ENCODE data around the gene SYNM.

SYNM gene

GRCh38 chr15:99087405-99087943 is 17.4 kb upstream of the SYNM start:
- 0 out of 2 replicates have a peak, but pooled peaks cover 5% of the 10 kb centered on the region for H3K4me1 ChIP-seq (ENCODE audit: insufficient read depth, low read length)
- no peak overlapping the region for H3K27ac ChIP-seq (ENCODE audit: low read depth, low read length)
- H3K9ac ChIP-seq (ENCODE audit: low read depth, low read length): no peak overlapping the region
- no peak overlapping the region for H3K4me3 ChIP-seq (ENCODE audit: low read length)
- H3K27me3 ChIP-seq (ENCODE audit: insufficient read depth, low read length): no peaks in the 10 kb centered on the region
- 94% methylated on average over 11 of the region's 11 CpGs for WGBS
- H3K9me3 ChIP-seq (ENCODE audit: insufficient read depth, low read depth, low read length): no peaks in the 10 kb centered on the region
- H3K36me3 ChIP-seq (ENCODE audit: insufficient read depth, low read length): no peaks in the 10 kb centered on the region

GRCh38 chr15:99090011-99090699 is 14.7 kb upstream of the SYNM start:
- Histone ChIP-seq H3K4me1 (ENCODE audit: insufficient read depth, low read length) (0 out of 2 replicates have a peak, but pooled peaks cover 5% of the 10 kb centered on the region), H3K27me3 (ENCODE audit: insufficient read depth, low read length) (no peaks in the 10 kb centered on the region), H3K9me3 (ENCODE audit: insufficient read depth, low read depth, low read length) (no peaks in the 10 kb centered on the region), H3K27ac (ENCODE audit: low read depth, low read length) (no peak overlapping the region), H3K9ac (ENCODE audit: low read depth, low read length) (no peak overlapping the region), H3K4me3 (ENCODE audit: low read length) (no peak overlapping the region), H3K36me3 (ENCODE audit: insufficient read depth, low read length) (no peaks in the 10 kb centered on the region)
- WGBS: 41% methylated on average over 3 of the region's 3 CpGs

DNA sequence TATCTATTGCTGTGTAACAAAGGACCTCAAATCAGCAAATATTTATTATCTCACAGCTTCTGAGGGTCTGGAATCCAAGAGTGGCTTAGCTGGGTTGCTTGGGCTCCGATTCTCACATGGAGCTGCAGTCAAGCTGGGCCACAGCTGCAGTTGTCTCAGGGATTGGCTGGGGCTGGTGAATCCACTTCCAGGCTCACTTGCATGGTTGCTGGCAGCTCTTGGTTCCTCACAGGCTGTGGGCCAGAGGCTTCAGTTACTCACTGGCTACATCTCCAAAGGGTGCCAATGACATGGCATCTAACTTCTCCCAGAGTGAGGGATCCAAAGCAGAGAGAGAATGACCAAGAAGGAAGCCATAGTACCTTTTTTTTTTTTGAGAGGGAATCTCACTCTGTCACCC is 13.9 kb upstream of the SYNM start:
- H3K4me3 ChIP-seq (ENCODE audit: low read length): no peak overlapping the region

GRCh38 chr15:99092554-99093172 is 12.2 kb upstream of the SYNM start:
- peaks cover 5% of the 10 kb centered on the region; the same call in 1 of the 2 replicates for H3K4me1 ChIP-seq (ENCODE audit: insufficient read depth, low read length)
- no peaks in the 10 kb centered on the region for H3K9me3 ChIP-seq (ENCODE audit: insufficient read depth, low read depth, low read length)
- H3K27me3 ChIP-seq (ENCODE audit: insufficient read depth, low read length): 0 out of 2 replicates have a peak, but pooled peaks cover 6% of the 10 kb centered on the region
- no peaks in the 10 kb centered on the region for H3K36me3 ChIP-seq (ENCODE audit: insufficient read depth, low read length)
- no peak overlapping the region for H3K4me3 ChIP-seq (ENCODE audit: low read length)
- H3K27ac ChIP-seq (ENCODE audit: low read depth, low read length): no peak overlapping the region
- 96% methylated on average over 13 of the region's 13 CpGs for WGBS
- H3K9ac ChIP-seq (ENCODE audit: low read depth, low read length): no peak overlapping the region

More for the DNA sequence above, 13.9 kb upstream of the SYNM start:
- no peaks in the 10 kb centered on the region for H3K27me3 ChIP-seq (ENCODE audit: insufficient read depth, low read length)
- H3K36me3 ChIP-seq (ENCODE audit: insufficient read depth, low read length): no peaks in the 10 kb centered on the region
- no peak overlapping the region for H3K27ac ChIP-seq (ENCODE audit: low read depth, low read length)
- no peak overlapping the region for H3K9ac ChIP-seq (ENCODE audit: low read depth, low read length)
- H3K9me3 ChIP-seq (ENCODE audit: insufficient read depth, low read depth, low read length): no peaks in the 10 kb centered on the region
- H3K4me1 ChIP-seq (ENCODE audit: insufficient read depth, low read length): peaks cover 5% of the 10 kb centered on the region; the same call in 1 of the 2 replicates
- 85% methylated on average over 1 of the region's 1 CpG for WGBS

DNA sequence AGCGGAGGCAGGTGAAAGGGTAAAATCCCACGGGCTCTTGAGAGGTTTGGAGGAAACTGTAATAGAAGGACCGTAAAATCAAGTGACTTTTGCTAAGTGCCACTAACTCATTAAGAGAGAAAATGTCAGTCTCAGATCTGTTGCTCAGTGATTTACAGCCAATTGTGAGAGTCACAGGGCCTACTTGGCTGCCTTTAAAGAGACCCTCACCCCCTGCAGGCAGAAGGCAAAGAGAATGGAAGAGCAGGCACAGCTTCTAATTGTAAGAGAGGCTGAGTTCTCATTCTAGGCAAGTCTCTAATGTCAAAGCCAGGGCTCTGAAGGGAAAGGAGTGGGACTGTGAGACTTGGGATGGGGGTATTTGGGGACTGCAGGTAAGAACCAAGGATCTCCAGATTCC is 9.3 kb upstream of the SYNM start:
- H3K27ac ChIP-seq (ENCODE audit: low read depth, low read length): no peak overlapping the region
- no peak overlapping the region for H3K4me3 ChIP-seq (ENCODE audit: low read length)
- WGBS: 79% methylated on average over 3 of the region's 3 CpGs
- H3K9ac ChIP-seq (ENCODE audit: low read depth, low read length): no peak overlapping the region
- peaks cover 33% of the 10 kb centered on the region for H3K27me3 ChIP-seq (ENCODE audit: insufficient read depth, low read length)
- H3K36me3 ChIP-seq (ENCODE audit: insufficient read depth, low read length): no peaks in the 10 kb centered on the region
- no peaks in the 10 kb centered on the region for H3K9me3 ChIP-seq (ENCODE audit: insufficient read depth, low read depth, low read length)
- H3K4me1 ChIP-seq (ENCODE audit: insufficient read depth, low read length): no peaks in the 10 kb centered on the region; the same call in 1 of the 2 replicates

- Histone ChIP-seq H3K4me1 (ENCODE audit: insufficient read depth, low read length) (no peaks in the 10 kb centered on the region; the same call in 1 of the 2 replicates), H3K4me3 (ENCODE audit: low read length) (no peak overlapping the region), H3K9me3 (ENCODE audit: insufficient read depth, low read depth, low read length) (no peaks in the 10 kb centered on the region), H3K36me3 (ENCODE audit: insufficient read depth, low read length) (no peaks in the 10 kb centered on the region), H3K27ac (ENCODE audit: low read depth, low read length) (no peak overlapping the region), H3K9ac (ENCODE audit: low read depth, low read length) (no peak overlapping the region), H3K27me3 (ENCODE audit: insufficient read depth, low read length) (peaks cover 40% of the 10 kb centered on the region)
- whole genome bisulfite sequencing: 93% methylated on average over 11 of the region's 11 CpGs
Observed at GRCh38 chr15:99096173-99096893, 8.5 kb upstream of the SYNM start.

DNA sequence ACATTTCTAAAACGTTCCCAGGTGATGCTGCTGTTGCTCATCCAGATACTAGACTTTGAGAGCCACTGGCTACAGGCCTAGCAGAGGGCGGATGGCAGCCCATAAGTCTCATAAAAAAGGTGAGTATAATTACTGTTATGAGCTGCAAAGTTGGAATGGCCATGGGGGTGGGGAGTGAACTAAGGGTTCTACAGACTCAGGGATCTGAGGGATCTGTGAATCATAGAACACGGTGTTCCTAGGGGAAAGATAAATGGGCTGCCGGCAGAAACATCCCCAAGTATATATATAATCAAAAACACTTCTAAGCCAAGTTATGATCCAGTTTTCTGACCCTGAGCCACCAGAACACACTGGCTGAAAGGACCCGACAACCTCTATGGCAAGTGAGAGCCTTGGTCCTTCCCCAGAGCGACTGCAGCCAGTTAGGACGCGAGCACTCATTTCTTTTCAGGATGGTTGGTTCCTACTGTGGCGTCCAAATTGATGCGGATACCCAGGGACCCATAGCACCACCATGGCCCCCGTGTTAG is 7.9 kb upstream of the SYNM start:
- no peak overlapping the region for H3K9ac ChIP-seq (ENCODE audit: low read depth, low read length)
- 90% methylated on average over 11 of the region's 11 CpGs for WGBS
- H3K9me3 ChIP-seq (ENCODE audit: insufficient read depth, low read depth, low read length): no peaks in the 10 kb centered on the region
- no peaks in the 10 kb centered on the region for H3K36me3 ChIP-seq (ENCODE audit: insufficient read depth, low read length)
- H3K4me3 ChIP-seq (ENCODE audit: low read length): no peak overlapping the region
- no peaks in the 10 kb centered on the region; the same call in 1 of the 2 replicates for H3K4me1 ChIP-seq (ENCODE audit: insufficient read depth, low read length)
- H3K27ac ChIP-seq (ENCODE audit: low read depth, low read length): no peak overlapping the region
- peaks cover 46% of the 10 kb centered on the region for H3K27me3 ChIP-seq (ENCODE audit: insufficient read depth, low read length)

- Histone ChIP-seq H3K27ac (ENCODE audit: low read depth, low read length) (no peak overlapping the region), H3K9ac (ENCODE audit: low read depth, low read length) (no peak overlapping the region), H3K4me3 (ENCODE audit: low read length) (no peak overlapping the region), H3K27me3 (ENCODE audit: insufficient read depth, low read length) (peaks cover 53% of the 10 kb centered on the region), H3K4me1 (ENCODE audit: insufficient read depth, low read length) (peaks cover 4% of the 10 kb centered on the region; the same call in 1 of the 2 replicates), H3K36me3 (ENCODE audit: insufficient read depth, low read length) (no peaks in the 10 kb centered on the region), H3K9me3 (ENCODE audit: insufficient read depth, low read depth, low read length) (no peaks in the 10 kb centered on the region)
- 92% methylated on average over 11 of the region's 14 CpGs for WGBS
Observed at GRCh38 chr15:99097441-99098410, 7.2 kb upstream of the SYNM start.

DNA sequence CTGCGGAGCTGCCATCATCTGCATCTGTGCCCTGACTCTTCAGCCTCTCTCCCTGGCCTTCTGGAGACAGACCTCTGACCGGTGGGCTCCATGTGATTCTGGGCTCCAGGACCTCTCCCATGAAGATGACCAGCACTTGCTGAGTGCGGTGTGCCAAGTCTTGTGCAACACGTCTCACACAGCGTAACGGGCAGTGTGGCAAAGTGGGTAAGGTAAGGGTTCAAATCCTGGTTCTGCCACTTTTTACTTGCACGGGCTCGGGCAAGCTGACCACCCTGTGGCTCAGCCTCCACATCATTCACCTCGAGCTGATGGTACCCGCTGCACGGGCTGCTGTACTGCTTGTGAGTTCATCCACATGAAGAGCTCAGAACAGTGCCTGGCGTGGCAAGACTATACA is 6.5 kb upstream of the SYNM start:
- H3K9ac ChIP-seq (ENCODE audit: low read depth, low read length): no peak overlapping the region
- H3K4me3 ChIP-seq (ENCODE audit: low read length): no peak overlapping the region
- no peak overlapping the region for H3K27ac ChIP-seq (ENCODE audit: low read depth, low read length)
- 87% methylated on average over 12 of the region's 12 CpGs for WGBS
- peaks cover 59% of the 10 kb centered on the region for H3K27me3 ChIP-seq (ENCODE audit: insufficient read depth, low read length)
- peaks cover 4% of the 10 kb centered on the region; the same call in 1 of the 2 replicates for H3K4me1 ChIP-seq (ENCODE audit: insufficient read depth, low read length)
- H3K9me3 ChIP-seq (ENCODE audit: insufficient read depth, low read depth, low read length): no peaks in the 10 kb centered on the region
- no peaks in the 10 kb centered on the region for H3K36me3 ChIP-seq (ENCODE audit: insufficient read depth, low read length)

DNA sequence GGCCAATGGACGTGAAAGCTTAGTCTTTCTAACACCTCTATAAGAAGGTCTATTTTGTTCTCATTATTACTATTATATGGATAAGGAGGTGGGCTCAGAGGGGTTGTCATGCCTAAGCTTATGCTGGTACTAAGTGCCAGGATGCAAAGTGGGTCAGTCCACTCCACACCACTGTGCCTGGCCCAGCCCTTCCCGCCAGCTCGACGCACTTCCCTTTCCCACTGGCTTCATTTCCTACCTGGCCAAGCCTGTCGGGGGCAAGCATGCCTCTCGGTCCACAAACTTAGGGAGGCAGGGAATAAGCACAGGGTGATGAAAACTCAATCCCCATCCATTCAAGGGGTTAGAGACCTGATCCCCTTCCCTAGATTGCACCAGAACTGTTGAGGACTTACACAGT is 5.9 kb upstream of the SYNM start:
- H3K27ac ChIP-seq (ENCODE audit: low read depth, low read length): no peak overlapping the region
- peaks cover 61% of the 10 kb centered on the region for H3K27me3 ChIP-seq (ENCODE audit: insufficient read depth, low read length)
- H3K9me3 ChIP-seq (ENCODE audit: insufficient read depth, low read depth, low read length): no peaks in the 10 kb centered on the region
- H3K36me3 ChIP-seq (ENCODE audit: insufficient read depth, low read length): no peaks in the 10 kb centered on the region
- peaks cover 4% of the 10 kb centered on the region; the same call in 1 of the 2 replicates for H3K4me1 ChIP-seq (ENCODE audit: insufficient read depth, low read length)
- H3K4me3 ChIP-seq (ENCODE audit: low read length): no peak overlapping the region
- 78% methylated on average over 5 of the region's 6 CpGs for WGBS
- no peak overlapping the region for H3K9ac ChIP-seq (ENCODE audit: low read depth, low read length)
